ENCODE results near the gene MPEG1. TPM values are rescaled to one million over a fixed set of nuclear protein-coding genes. Genes with fewer than 3 reads are reported as not detected.

The MPEG1 gene
- total and polyA plus RNA-seq, 4 donors, result 3.2 to 27.2 (median 16.9) TPM

- Histone ChIP-seq H3K36me3 (ENCODE audit: control insufficient read depth in 4 of 4, insufficient read depth in 3 of 4, low read depth in 1 of 4, low read length in 3 of 4) (peaks cover 4 to 22% (median 12%) of the 10 kb centered on the region in 4 donors), H3K4me1 (ENCODE audit: control insufficient read depth in 4 of 4, insufficient read depth in 4 of 4, low read length in 3 of 4) (peaks cover 6 to 44% (median 34%) of the 10 kb centered on the region in 4 donors), H3K4me3 (ENCODE audit: low read depth in 1 of 3, low read length in 3 of 3) (no peak overlapping the region), H3K9me3 (ENCODE audit: control insufficient read depth in 4 of 4, low read length in 3 of 4) (peaks cover 0 to 3% (median 0%) of the 10 kb centered on the region in 4 donors), H3K27ac (ENCODE audit: low read depth in 1 of 2, low read length in 2 of 2) (peak overlapping the region in 1 of 2 donors; percentile 5), H3K27me3 (ENCODE audit: control insufficient read depth in 4 of 4, insufficient read depth in 4 of 4, low read length in 3 of 4) (no peaks in the 10 kb centered on the region), H3K9ac (ENCODE audit: low read depth in 1 of 2, low read length in 2 of 2) (no peak overlapping the region)
- 97% methylated on average over 2 of the region's 2 CpGs for WGBS
- DNase-seq (ENCODE audit: low spot score), result no peak
- no peak for TF ChIP-seq ATF3 (IDR thresholded peaks at IDR 0.05)
- no peak for TF ChIP-seq REST (IDR thresholded peaks at IDR 0.05)
- no peak for TF ChIP-seq NR2F2 (IDR thresholded peaks at IDR 0.05)
Measured at GRCh38 chr11:59180168-59180776, 32.5 kb downstream of the MPEG1 start.

GRCh38 chr11:59179121-59179520, 33.6 kb downstream of the MPEG1 start:
- Histone ChIP-seq H3K9me3 (ENCODE audit: control insufficient read depth in 4 of 4, low read length in 3 of 4) (peaks cover 0 to 3% (median 0%) of the 10 kb centered on the region in 4 donors), H3K36me3 (ENCODE audit: control insufficient read depth in 4 of 4, insufficient read depth in 3 of 4, low read depth in 1 of 4, low read length in 3 of 4) (peaks cover 0 to 22% (median 12%) of the 10 kb centered on the region in 4 donors), H3K4me1 (ENCODE audit: control insufficient read depth in 4 of 4, insufficient read depth in 4 of 4, low read length in 3 of 4) (peaks cover 10 to 45% (median 37%) of the 10 kb centered on the region in 4 donors), H3K27me3 (ENCODE audit: control insufficient read depth in 4 of 4, insufficient read depth in 4 of 4, low read length in 3 of 4) (no peaks in the 10 kb centered on the region), H3K4me3 (ENCODE audit: low read depth in 1 of 3, low read length in 3 of 3) (no peak overlapping the region), H3K9ac (ENCODE audit: low read depth in 1 of 2, low read length in 2 of 2) (no peak overlapping the region), H3K27ac (ENCODE audit: low read depth in 1 of 2, low read length in 2 of 2) (no peak overlapping the region)
- WGBS, result 90% methylated on average over 2 of the region's 2 CpGs
- no peak for TF ChIP-seq RAD21 (IDR thresholded peaks at IDR 0.05)
- no peak for TF ChIP-seq MAX (IDR thresholded peaks at IDR 0.05)
- no peak for TF ChIP-seq NR2F2 (IDR thresholded peaks at IDR 0.05)
- TF ChIP-seq REST (IDR thresholded peaks at IDR 0.05), result no peak
- no peak for TF ChIP-seq HNF4G (IDR thresholded peaks at IDR 0.05)
- no peak for DNase-seq (ENCODE audit: low spot score)

GRCh38 chr11:59178402-59178801, 34.3 kb downstream of the MPEG1 start:
- no peak for DNase-seq (ENCODE audit: low spot score)
- H3K36me3 ChIP-seq (ENCODE audit: control insufficient read depth in 4 of 4, insufficient read depth in 3 of 4, low read depth in 1 of 4, low read length in 3 of 4), result peaks cover 0 to 22% (median 11%) of the 10 kb centered on the region in 4 donors
- H3K9ac ChIP-seq (ENCODE audit: low read depth in 1 of 2, low read length in 2 of 2), result no peak overlapping the region
- H3K9me3 ChIP-seq (ENCODE audit: control insufficient read depth in 4 of 4, low read length in 3 of 4), result peaks cover 0 to 3% (median 0%) of the 10 kb centered on the region in 4 donors
- no peaks in the 10 kb centered on the region for H3K27me3 ChIP-seq (ENCODE audit: control insufficient read depth in 4 of 4, insufficient read depth in 4 of 4, low read length in 3 of 4)
- H3K4me1 ChIP-seq (ENCODE audit: control insufficient read depth in 4 of 4, insufficient read depth in 4 of 4, low read length in 3 of 4), result peaks cover 10 to 43% (median 33%) of the 10 kb centered on the region in 4 donors
- no peak overlapping the region for H3K4me3 ChIP-seq (ENCODE audit: low read depth in 1 of 3, low read length in 3 of 3)
- no peak overlapping the region for H3K27ac ChIP-seq (ENCODE audit: low read depth in 1 of 2, low read length in 2 of 2)
- TF ChIP-seq SP1 (IDR thresholded peaks at IDR 0.05) (no peak), HNF4G (IDR thresholded peaks at IDR 0.05) (no peak), GABPA (IDR thresholded peaks at IDR 0.05 in 1 of 2, conservative IDR thresholded peaks at IDR 0.05 in 1 of 2) (no peak), CTCF (IDR thresholded peaks at IDR 0.05; ENCODE audit: low read depth, low read length, missing input control) (no peak), HNF4A (conservative IDR thresholded peaks at IDR 0.05) (no peak), EGR1 (IDR thresholded peaks at IDR 0.05; ENCODE audit: low read depth in 2 of 2) (no peak), REST (IDR thresholded peaks at IDR 0.05) (no peak), FOXA1 (IDR thresholded peaks at IDR 0.05) (no peak)

Measured in liver (tissue), 9 donors.